ENCODE measurements around the gene UNG. TPM values are rescaled to one million over a fixed set of nuclear protein-coding genes. Genes with fewer than 3 reads are reported as not detected.

The UNG gene
- total RNA-seq, 1 experiment from 2014 or later, result 188 TPM

DNA sequence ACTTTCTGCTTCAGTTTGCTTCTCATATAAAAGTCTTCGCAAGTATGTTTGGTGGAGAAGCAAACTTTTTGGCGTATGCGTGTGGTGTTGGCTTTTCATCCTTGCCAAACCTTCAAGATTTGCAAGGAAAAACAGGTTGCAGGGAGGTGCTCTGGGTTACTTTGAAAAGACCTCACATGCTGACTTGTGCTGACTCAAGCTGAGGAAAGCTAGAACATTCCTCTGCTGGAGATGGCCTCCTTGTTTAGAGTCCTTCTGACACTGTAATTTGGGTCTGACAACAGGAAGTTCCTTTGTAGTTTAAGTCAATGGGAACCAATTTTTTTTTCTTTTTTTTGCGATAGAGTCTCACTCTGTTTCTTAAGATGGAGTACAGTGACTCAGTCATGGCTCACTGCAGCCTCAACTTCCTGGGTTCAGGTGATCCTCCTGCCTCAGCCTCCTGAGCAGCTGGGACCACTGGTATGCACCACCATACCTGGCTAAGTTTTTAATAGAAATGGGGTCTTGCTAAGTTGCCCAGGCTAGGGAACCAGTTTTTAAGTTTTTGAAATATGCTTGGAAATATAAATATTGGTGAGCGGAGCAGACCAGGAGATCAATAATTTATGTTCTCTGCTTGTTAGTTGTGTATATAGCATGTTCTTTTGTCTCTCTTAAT, 16.4 kb downstream of the UNG start:
- Histone ChIP-seq H4K91ac (ENCODE audit: insufficient read length, low read depth, low read length) (no peak overlapping the region), H3K23ac (ENCODE audit: insufficient read length, low read depth, low read length) (no peak overlapping the region), H3K9ac (ENCODE audit: extremely low read depth, insufficient read length, low read length) (no peak overlapping the region), H3K23me2 (ENCODE audit: insufficient read length, low read depth, low read length, poor library complexity, severe bottlenecking) (peaks cover 4% of the 10 kb centered on the region), H3T11ph (ENCODE audit: low read length) (no peak overlapping the region), H2BK12ac (ENCODE audit: insufficient read length, low read depth, low read length) (no peak overlapping the region), H3K4me1 (ENCODE audit: insufficient read depth, low read length) (peaks cover 6% of the 10 kb centered on the region; the same call in 1 of the 2 replicates), H2BK20ac (ENCODE audit: low read depth, low read length, poor library complexity, severe bottlenecking) (no peak overlapping the region), H3K18ac (ENCODE audit: insufficient read length, low read depth, low read length) (no peak overlapping the region), H2BK5ac (ENCODE audit: insufficient read length, low read length) (no peak overlapping the region), H4K5ac (ENCODE audit: insufficient read length, low read depth, low read length) (no peak overlapping the region), H3K79me2 (ENCODE audit: insufficient read depth, low read length) (no peaks in the 10 kb centered on the region), H3K9me3 (ENCODE audit: control insufficient read depth, low read depth, low read length) (no peaks in the 10 kb centered on the region), H2AK5ac (ENCODE audit: insufficient read length, low read length) (no peak overlapping the region), H2AFZ (ENCODE audit: low read length) (no peak overlapping the region), H4K8ac (replicated peaks; ENCODE audit: insufficient read length, low read depth, low read length) (no peak overlapping the region), H3K79me1 (ENCODE audit: insufficient read depth, low read depth, low read length, poor library complexity, severe bottlenecking) (no peaks in the 10 kb centered on the region), H3K27ac (ENCODE audit: insufficient read length, low read depth, low read length) (no peak overlapping the region), H3K56ac (ENCODE audit: insufficient read length, low read depth, low read length) (no peak overlapping the region), H2BK120ac (ENCODE audit: low read depth, low read length, poor library complexity, severe bottlenecking) (no peak overlapping the region), H3K27me3 (ENCODE audit: insufficient read depth, low read length) (no peaks in the 10 kb centered on the region), H3K14ac (ENCODE audit: insufficient read depth, low read length) (no peak overlapping the region), H4K20me1 (ENCODE audit: control insufficient read depth, insufficient read depth, insufficient read length) (no peaks in the 10 kb centered on the region), H2BK15ac (ENCODE audit: low read depth, low read length) (no peak overlapping the region), H3K4ac (ENCODE audit: low read depth, low read length) (no peak overlapping the region), H3K4me2 (ENCODE audit: insufficient read depth, insufficient read length, low read length) (no peak overlapping the region)
- DNase-seq, result no peak
- H3K36me3 Mint-ChIP-seq (ENCODE audit: insufficient read depth in 1 of 3, low read depth in 3 of 3), result peaks cover 3 to 21% (median 13%) of the 10 kb centered on the region in 3 experiments; a peak in 6 of 7 replicates
- H3K27ac Mint-ChIP-seq, result no peak overlapping the region
- WGBS (ENCODE audit: extremely low coverage, insufficient read length, low lambda C conversion rate), result no CpG with 5 or more reads among the region's 5 CpGs
- TF ChIP-seq, protein P1, sequence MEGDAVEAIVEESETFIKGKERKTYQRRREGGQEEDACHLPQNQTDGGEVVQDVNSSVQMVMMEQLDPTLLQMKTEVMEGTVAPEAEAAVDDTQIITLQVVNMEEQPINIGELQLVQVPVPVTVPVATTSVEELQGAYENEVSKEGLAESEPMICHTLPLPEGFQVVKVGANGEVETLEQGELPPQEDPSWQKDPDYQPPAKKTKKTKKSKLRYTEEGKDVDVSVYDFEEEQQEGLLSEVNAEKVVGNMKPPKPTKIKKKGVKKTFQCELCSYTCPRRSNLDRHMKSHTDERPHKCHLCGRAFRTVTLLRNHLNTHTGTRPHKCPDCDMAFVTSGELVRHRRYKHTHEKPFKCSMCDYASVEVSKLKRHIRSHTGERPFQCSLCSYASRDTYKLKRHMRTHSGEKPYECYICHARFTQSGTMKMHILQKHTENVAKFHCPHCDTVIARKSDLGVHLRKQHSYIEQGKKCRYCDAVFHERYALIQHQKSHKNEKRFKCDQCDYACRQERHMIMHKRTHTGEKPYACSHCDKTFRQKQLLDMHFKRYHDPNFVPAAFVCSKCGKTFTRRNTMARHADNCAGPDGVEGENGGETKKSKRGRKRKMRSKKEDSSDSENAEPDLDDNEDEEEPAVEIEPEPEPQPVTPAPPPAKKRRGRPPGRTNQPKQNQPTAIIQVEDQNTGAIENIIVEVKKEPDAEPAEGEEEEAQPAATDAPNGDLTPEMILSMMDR (conservative IDR thresholded peaks at IDR 0.05), result no peak
- peaks cover 24 to 28% of the 10 kb centered on the region in 2 experiments for H3K4me1 Mint-ChIP-seq
- H3K27me3 Mint-ChIP-seq (ENCODE audit: low read depth), result no peaks in the 10 kb centered on the region
- H3K4me3 Mint-ChIP-seq, result no peak overlapping the region
- H3K9me3 Mint-ChIP-seq, result no peaks in the 10 kb centered on the region
